ENCODE results near the gene RAB33B. TPM values are rescaled to one million over a fixed set of nuclear protein-coding genes. Genes with fewer than 3 reads are reported as not detected.
A peak's percentile ranks its signal among the peaks of the same experiment; 100 is the strongest.

Gene RAB33B
- polyA plus RNA-seq, 3 donors = 5.8 to 8.1 (median 6.0) TPM

DNA sequence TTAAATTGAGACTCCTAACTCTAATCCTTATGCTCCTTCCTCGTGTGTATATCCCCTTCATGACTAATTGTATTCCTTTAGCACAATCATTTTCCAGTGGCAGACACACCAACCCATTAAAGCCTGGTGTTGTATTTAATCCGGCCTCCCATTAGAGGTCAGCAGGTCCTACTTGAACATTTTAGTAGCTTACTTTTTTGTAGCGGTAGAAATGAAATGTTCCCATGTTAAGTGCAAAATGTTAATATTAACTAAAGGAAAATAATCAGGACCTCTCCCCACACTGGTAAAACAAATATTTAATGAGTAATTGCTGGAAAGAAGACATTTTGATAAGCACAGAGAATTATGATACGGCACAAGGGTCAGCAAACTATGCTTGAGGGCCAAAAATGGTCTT lies 3.4 kb downstream of the RAB33B start:
- Mint-ChIP-seq H3K36me3 (peaks cover 9 to 23% of the 10 kb centered on the region in 2 donors), H3K4me1 (peaks cover 64% of the 10 kb centered on the region), H3K27ac (no peak overlapping the region), H3K9me3 (peaks cover 0 to 2% (median 0%) of the 10 kb centered on the region in 7 donors), H3K27me3 (ENCODE audit: low read depth in 3 of 3) (peaks cover 0 to 1% (median 0%) of the 10 kb centered on the region in 3 donors), H3K4me3 (no peak overlapping the region)
- H3K4me3 ChIP-seq (replicated peaks in 1 of 3; ENCODE audit: low read depth in 2 of 3, low read length in 3 of 3) = no peak overlapping the region
- peaks cover 37 to 52% of the 10 kb centered on the region in 2 donors for H3K4me1 ChIP-seq (ENCODE audit: control insufficient read depth in 1 of 2, insufficient read depth in 2 of 2, low read length in 2 of 2)
- H4K20me1 ChIP-seq (ENCODE audit: insufficient read depth, low read length) = peaks cover 64% of the 10 kb centered on the region
- WGBS (ENCODE audit: insufficient coverage) = 100% methylated on average over 1 of the region's 4 CpGs
- no peaks in the 10 kb centered on the region for H3K27me3 ChIP-seq (ENCODE audit: control insufficient read depth in 2 of 2, insufficient read depth in 2 of 2, low read length in 2 of 2)
- H3K27ac ChIP-seq (ENCODE audit: low read depth in 1 of 2, low read length in 2 of 2) = no peak overlapping the region
- no peak for DNase-seq
- intact Hi-C loops (cut with micrococcal nuclease) = loop anchor here (10.0 kb wide), 2 partner anchors 373 to 1257 kb away; no protein-coding TSS in a partner anchor
- peaks cover 0 to 6% of the 10 kb centered on the region in 2 donors for H3K36me3 ChIP-seq (replicated peaks in 1 of 2; ENCODE audit: control insufficient read depth in 1 of 2, insufficient read depth in 2 of 2, low read length in 2 of 2)
- TF ChIP-seq, protein P1, sequence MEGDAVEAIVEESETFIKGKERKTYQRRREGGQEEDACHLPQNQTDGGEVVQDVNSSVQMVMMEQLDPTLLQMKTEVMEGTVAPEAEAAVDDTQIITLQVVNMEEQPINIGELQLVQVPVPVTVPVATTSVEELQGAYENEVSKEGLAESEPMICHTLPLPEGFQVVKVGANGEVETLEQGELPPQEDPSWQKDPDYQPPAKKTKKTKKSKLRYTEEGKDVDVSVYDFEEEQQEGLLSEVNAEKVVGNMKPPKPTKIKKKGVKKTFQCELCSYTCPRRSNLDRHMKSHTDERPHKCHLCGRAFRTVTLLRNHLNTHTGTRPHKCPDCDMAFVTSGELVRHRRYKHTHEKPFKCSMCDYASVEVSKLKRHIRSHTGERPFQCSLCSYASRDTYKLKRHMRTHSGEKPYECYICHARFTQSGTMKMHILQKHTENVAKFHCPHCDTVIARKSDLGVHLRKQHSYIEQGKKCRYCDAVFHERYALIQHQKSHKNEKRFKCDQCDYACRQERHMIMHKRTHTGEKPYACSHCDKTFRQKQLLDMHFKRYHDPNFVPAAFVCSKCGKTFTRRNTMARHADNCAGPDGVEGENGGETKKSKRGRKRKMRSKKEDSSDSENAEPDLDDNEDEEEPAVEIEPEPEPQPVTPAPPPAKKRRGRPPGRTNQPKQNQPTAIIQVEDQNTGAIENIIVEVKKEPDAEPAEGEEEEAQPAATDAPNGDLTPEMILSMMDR (IDR thresholded peaks at IDR 0.05) = no peak
- H3K79me2 ChIP-seq (ENCODE audit: insufficient read depth, low read length) = peaks cover 89% of the 10 kb centered on the region
- no peak overlapping the region for H3K9ac ChIP-seq (ENCODE audit: insufficient read depth, low read length, poor library complexity, severe bottlenecking)
- H3K4me2 ChIP-seq (replicated peaks; ENCODE audit: extremely low read depth, low read length, poor library complexity, severe bottlenecking) = no peak overlapping the region
- no peaks in the 10 kb centered on the region for H3K9me3 ChIP-seq (replicated peaks in 1 of 2; ENCODE audit: control insufficient read depth in 1 of 2, insufficient read depth in 1 of 2, low read length in 2 of 2)
- H2AFZ ChIP-seq (ENCODE audit: insufficient read depth, low read depth, low read length, poor library complexity, severe bottlenecking) = no peak overlapping the region

- WGBS (ENCODE audit: insufficient coverage) = no CpG with 5 or more reads among the region's 1 CpG
- DNase-seq = no peak
- Mint-ChIP-seq H3K36me3 (peaks cover 10 to 26% of the 10 kb centered on the region in 2 donors), H3K27ac (no peak overlapping the region), H3K4me1 (peaks cover 58% of the 10 kb centered on the region), H3K4me3 (no peak overlapping the region), H3K27me3 (ENCODE audit: low read depth in 3 of 3) (peaks cover 0 to under 1% (median 0%) of the 10 kb centered on the region in 3 donors), H3K9me3 (peaks cover 0 to 2% (median 0%) of the 10 kb centered on the region in 7 donors)
- Histone ChIP-seq H3K4me2 (replicated peaks; ENCODE audit: extremely low read depth, low read length, poor library complexity, severe bottlenecking) (no peak overlapping the region), H3K27me3 (ENCODE audit: control insufficient read depth in 2 of 2, insufficient read depth in 2 of 2, low read length in 2 of 2) (no peaks in the 10 kb centered on the region), H3K36me3 (replicated peaks in 1 of 2; ENCODE audit: control insufficient read depth in 1 of 2, insufficient read depth in 2 of 2, low read length in 2 of 2) (peaks cover 0 to 6% of the 10 kb centered on the region in 2 donors), H3K4me1 (ENCODE audit: control insufficient read depth in 1 of 2, insufficient read depth in 2 of 2, low read length in 2 of 2) (peaks cover 29 to 43% of the 10 kb centered on the region in 2 donors), H3K79me2 (ENCODE audit: insufficient read depth, low read length) (peaks cover 96% of the 10 kb centered on the region), H4K20me1 (ENCODE audit: insufficient read depth, low read length) (peaks cover 77% of the 10 kb centered on the region), H3K27ac (ENCODE audit: low read depth in 1 of 2, low read length in 2 of 2) (peak overlapping the region in 1 of 2 donors; percentile 41), H2AFZ (ENCODE audit: insufficient read depth, low read depth, low read length, poor library complexity, severe bottlenecking) (no peak overlapping the region), H3K9ac (ENCODE audit: insufficient read depth, low read length, poor library complexity, severe bottlenecking) (no peak overlapping the region), H3K4me3 (replicated peaks in 1 of 3; ENCODE audit: low read depth in 2 of 3, low read length in 3 of 3) (no peak overlapping the region), H3K9me3 (replicated peaks in 1 of 2; ENCODE audit: control insufficient read depth in 1 of 2, insufficient read depth in 1 of 2, low read length in 2 of 2) (no peaks in the 10 kb centered on the region)
- TF ChIP-seq, protein P1 (IDR thresholded peaks at IDR 0.05) = no peak
- intact Hi-C loops (cut with micrococcal nuclease) = loop anchor here (10.0 kb wide), 2 partner anchors 374 to 1256 kb away; no protein-coding TSS in a partner anchor
These were observed 4.6 kb downstream of the RAB33B start for GRCh38 chr4:139458543-139458942.

All from CD14-positive monocyte (primary cell).